Activated T-cell treated with anti-CD3 and anti-CD28 coated beads for 1 hour (primary cell): Measurements from ENCODE around the gene VPS26B.
"Not testable (repeated sequence)": the region's sequence is repeated elsewhere in the genome, so short reads cannot be mapped to it uniquely, and the experiment has no call there.

Experiments
- DNase-seq: peaks from one replicate; pipeline ENCODE4 v3.0.0-alpha.2; 2020; ENCODE audit warnings: low read depth

VPS26B gene

DNA sequence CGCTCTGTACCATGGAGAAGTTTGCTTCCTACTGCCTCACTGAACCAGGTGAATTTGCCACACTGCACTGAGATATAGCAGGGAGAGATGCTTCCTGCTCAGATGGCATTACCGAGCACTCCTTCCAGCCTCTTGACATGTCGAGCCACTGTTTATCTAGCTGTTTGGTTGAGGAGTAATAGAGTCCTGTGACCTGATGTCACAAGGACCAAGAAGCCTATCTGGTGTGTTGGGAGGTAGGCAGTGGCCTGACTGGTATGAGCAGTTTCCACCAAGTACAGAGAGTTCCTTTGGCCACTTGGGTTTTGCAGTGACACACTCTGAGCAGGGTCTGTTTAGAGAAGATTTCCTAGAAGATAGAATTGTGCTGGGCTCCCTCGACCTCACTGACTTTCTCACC, 34.1 kb downstream of the VPS26B start:
- no peak for DNase-seq

DNA sequence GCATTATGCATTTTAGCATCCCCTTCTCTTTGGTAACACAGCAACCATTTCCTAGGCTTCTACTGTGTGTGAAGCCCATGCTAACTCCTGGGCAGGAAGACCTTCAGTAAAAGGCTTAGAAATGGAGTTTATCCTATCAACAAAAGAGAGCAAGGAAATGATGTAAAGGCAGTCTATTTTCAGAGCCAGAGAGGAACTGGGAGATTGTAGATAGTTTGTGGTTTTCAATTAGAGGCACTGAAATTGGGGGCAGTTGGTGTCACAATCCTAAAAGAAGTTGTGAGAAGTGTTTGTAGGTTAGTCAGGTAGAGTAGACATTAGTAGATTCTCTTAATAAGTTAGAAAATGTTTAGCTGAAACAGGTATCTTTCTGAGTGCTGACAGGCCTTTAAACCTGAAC, 36.0 kb downstream of the VPS26B start:
- DNase-seq, result no peak

- DNase-seq, result no peak
Measured at GRCh38 chr11:134260983-134261382, 36.5 kb downstream of the VPS26B start.

- peak; percentile 22 for DNase-seq
Measured at GRCh38 chr11:134261626-134262488, 37.4 kb downstream of the VPS26B start.

DNA sequence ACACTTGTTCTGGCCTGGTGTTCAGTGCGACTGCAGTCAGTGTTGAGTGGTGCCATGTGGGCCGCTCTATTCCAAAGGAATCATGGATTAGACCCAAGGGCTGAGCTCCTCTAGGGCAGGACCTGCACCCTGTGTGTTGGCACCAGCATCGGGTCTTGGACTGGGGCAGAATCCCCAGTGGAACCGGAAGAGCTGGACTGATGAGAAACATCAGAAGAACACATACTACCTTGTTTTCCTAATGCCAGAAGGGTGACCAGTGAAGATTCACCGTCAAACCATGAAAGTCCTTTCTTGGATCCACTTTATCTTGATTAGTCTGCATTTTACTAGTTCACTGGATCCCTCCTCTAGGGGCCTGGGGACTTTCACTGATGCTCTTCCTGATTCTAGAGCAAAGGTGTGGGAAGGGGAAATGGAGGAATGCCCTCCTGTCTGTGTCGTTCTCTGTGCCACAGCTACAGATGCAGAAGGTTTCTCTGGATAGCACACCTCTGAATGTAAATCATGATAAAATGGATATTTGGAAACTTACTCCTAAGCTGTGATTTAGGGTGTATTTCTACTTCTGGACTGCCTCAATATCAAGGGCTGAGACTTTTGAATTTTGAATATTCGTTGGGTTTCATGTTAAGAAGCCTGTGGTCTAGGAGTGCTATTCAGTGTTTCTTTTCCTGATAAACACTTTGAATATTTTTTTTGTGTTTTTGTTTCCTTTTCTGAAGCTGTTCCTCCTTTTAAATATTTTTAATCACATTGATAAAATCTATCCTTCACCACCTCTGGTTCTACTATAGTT, 40.7 kb downstream of the VPS26B start:
- DNase-seq, result no peak

- no peak for DNase-seq
Measured at GRCh38 chr11:134266440-134266839, 42.0 kb downstream of the VPS26B start.

DNA sequence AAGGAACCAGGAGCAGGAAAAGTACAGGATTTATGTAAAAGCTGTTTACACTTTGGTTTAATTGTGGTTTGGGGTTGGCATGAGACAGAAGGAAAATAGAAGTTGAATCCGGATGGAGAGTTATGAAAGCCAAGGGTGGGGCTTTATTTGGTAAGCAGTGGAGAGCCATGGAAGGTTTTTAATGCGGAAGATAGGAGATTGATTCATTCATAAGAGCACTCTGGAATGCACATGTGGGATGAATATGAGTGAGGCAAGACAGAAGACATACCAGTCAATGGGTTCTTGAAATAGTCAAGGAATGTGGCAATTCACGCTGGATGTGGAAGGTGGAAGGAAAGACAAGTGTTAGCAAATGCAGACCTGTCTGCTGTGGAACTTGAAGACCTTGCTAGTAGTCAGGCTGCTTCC, 42.4 kb downstream of the VPS26B start:
- no peak for DNase-seq

- DNase-seq, result no peak
Measured at GRCh38 chr11:134267461-134267860, 43.0 kb downstream of the VPS26B start.

- DNase-seq, result no peak
Measured at GRCh38 chr11:134267966-134268365, 43.5 kb downstream of the VPS26B start.

GRCh38 chr11:134270250-134270714, 45.8 kb downstream of the VPS26B start:
- no peak for DNase-seq

DNA sequence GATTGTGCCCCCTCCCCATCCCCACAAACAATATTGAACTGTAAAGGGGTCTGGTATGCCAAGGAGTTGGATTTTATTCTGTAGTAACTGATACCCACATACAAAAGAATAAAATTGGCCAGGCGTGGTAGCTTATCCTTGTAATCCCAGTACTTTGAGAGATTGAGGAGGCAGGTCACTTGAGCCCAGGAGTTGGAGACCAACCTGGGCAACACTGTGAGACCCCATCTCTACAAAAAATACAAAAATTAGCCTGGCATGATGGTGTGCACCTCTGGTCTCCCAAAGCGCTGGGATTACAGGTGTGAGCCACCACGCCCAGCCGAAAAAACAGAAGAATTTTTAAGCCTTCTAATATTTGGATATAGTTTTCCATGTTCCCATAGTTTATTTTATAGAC, 47.5 kb downstream of the VPS26B start:
- DNase-seq, result no peak

GRCh38 chr11:134272381-134273316, 48.2 kb downstream of the VPS26B start:
- no peak for DNase-seq

GRCh38 chr11:134273317-134273712, 48.8 kb downstream of the VPS26B start:
- DNase-seq, result no peak

- DNase-seq, result no peak
Measured at GRCh38 chr11:134275188-134275533, 50.7 kb downstream of the VPS26B start.

- peak; percentile 70 for DNase-seq
Measured at GRCh38 chr11:134275534-134276395, 51.3 kb downstream of the VPS26B start, which contains the start of gene GLB1L3. Gene GLB1L3 (plus strand): TSS chr11:134276379. CDS start chr11:134276741, 362 bp downstream.

GRCh38 chr11:134276396-134277182, 52.1 kb downstream of the VPS26B start:
- DNase-seq, result no peak

DNA sequence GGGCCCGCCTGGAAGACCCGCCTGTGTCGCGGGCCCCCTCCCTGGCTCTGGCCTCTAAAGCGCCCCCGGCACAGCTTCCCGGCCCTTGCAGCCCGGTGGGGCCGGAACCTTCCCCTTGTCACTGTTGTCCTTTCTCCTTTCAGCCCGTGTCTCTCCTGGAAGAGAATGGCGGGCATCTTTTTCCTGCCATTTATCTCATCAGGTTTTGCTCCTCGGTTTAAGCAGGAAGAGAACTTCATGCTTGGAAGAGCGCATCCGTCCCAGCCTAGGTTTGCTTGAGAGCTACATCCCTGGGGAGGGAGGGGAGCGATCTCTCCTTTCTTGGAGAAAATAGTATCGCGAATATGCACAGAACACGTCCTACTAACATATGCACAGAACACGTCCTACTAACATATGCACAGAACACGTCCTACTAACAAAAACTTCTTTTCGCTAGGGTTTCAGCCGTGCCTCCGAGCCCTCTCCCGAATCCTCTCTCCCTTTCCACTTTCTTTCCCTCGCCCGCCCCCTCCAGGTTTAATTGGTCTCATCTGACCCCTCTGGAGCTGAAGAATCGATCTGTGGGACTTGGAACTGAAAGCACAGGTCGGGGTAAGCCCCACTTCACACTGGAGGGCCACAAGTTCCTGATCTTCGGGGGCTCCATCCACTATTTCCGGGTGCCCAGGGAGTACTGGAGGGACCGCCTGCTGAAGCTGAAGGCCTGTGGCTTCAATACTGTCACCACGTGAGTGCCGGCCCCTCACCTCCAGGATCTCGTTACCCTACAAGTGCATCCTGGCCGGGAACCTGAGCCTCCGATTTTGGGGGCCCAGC, 52.9 kb downstream of the VPS26B start:
- no peak for DNase-seq

DNA sequence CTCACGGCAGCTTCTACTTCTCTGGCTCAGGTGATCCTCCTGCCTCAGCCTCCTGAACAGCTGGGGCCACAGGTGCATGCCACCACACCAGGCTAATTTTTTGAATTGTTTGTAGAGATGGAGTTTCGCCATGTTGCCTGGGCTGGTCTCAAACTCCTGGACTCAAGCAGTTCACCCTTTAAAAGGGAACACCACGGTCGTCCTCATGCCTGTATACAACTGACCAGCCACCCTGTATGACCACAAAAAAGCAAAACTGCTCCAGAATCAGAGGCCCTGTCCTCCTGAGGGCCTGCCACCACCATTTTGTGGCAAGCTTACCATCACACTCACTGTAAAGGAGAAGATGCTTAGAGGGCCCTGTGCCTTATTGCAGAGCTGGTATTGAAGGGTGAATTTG, 53.9 kb downstream of the VPS26B start:
- DNase-seq, result no peak

DNA sequence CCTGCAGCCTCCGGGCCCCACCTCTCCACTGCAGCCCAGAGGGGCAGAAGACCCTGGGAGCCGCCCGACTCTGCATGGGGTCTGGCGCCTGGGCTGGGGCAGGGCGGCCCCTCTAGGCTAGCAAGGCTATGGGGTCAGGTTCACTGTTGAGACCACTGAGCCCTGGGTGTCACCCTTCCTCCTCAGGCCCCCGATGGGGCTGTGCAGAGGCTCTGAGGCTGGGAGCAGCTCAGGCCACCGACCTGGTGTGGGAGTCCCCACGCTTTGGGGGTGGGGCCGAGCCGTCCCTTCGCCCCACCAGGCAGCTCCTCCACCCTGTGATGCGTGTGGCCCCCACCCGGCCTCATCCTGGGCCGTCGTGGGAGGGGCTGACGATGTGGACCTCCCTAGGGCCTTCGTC, 57.2 kb downstream of the VPS26B start:
- not testable (repeated sequence) for DNase-seq
